ENCODE measurements around the gene TMEM39A.

The TMEM39A gene

DNA sequence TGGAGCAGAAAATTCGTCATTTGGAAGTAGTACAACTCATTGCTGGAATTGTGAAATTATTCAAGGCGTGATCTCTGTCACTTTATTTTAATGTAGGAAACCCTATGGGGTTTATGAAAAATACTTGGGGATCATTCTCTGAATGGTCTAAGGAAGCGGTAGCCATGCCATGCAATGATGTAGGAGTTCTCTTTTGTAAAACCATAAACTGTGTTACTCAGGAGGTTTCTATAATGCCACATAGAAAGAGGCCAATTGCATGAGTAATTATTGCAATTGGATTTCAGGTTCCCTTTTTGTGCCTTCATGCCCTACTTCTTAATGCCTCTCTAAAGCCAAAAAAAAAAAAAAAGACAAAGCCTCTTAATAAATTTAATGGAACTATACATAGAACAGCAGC lies 29.4 kb upstream of the TMEM39A start:
- no peak for DNase-seq (ENCODE audit: low read depth, low spot score)
- POLR2A ChIA-PET, result no interaction called here
- CTCF ChIA-PET, result no interaction called here
- TF ChIP-seq, protein P1, sequence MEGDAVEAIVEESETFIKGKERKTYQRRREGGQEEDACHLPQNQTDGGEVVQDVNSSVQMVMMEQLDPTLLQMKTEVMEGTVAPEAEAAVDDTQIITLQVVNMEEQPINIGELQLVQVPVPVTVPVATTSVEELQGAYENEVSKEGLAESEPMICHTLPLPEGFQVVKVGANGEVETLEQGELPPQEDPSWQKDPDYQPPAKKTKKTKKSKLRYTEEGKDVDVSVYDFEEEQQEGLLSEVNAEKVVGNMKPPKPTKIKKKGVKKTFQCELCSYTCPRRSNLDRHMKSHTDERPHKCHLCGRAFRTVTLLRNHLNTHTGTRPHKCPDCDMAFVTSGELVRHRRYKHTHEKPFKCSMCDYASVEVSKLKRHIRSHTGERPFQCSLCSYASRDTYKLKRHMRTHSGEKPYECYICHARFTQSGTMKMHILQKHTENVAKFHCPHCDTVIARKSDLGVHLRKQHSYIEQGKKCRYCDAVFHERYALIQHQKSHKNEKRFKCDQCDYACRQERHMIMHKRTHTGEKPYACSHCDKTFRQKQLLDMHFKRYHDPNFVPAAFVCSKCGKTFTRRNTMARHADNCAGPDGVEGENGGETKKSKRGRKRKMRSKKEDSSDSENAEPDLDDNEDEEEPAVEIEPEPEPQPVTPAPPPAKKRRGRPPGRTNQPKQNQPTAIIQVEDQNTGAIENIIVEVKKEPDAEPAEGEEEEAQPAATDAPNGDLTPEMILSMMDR (IDR thresholded peaks at IDR 0.05; ENCODE audit: insufficient read depth, low read length, missing control alignments), result no peak
- no peak overlapping the region for H3K4me3 ChIP-seq (ENCODE audit: low read depth, low read length)

DNA sequence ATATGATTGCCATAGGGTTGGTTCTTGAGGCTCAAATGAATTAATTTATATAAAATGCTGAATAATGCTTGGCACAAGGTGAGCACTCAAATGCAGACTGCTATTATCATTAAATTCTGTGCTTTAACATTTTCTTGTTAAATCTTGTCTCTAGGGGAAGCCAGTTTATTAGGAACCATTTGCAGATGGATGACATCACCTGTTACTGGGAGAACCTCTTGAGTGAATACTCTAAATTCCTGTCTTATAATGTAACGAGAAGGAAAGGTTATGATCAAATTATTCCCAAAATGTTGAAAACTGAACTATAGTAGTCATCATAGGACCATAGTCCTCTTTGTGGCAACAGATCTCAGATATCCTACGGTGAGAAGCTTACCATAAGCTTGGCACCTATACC lies 28.7 kb upstream of the TMEM39A start:
- DNase-seq (ENCODE audit: low read depth, low spot score), result no peak

GRCh38 chr3:119490153-119490552 lies 26.7 kb upstream of the TMEM39A start:
- CTCF ChIA-PET, result interaction anchor here (1.2 kb wide), 2 partner anchors 8 to 9 kb away, joined by 3 read pairs; no protein-coding TSS in a partner anchor
- TF ChIP-seq, protein P1 (IDR thresholded peaks at IDR 0.05; ENCODE audit: insufficient read depth, low read length, missing control alignments), result no peak
- DNase-seq (ENCODE audit: low read depth, low spot score), result no peak

More for the DNA sequence above, 28.7 kb upstream of the TMEM39A start:
- ChIA-PET POLR2A (no interaction called here), CTCF (no interaction called here)
- TF ChIP-seq, protein P1 (IDR thresholded peaks at IDR 0.05; ENCODE audit: insufficient read depth, low read length, missing control alignments), result no peak
- H3K4me3 ChIP-seq (ENCODE audit: low read depth, low read length), result no peak overlapping the region

DNA sequence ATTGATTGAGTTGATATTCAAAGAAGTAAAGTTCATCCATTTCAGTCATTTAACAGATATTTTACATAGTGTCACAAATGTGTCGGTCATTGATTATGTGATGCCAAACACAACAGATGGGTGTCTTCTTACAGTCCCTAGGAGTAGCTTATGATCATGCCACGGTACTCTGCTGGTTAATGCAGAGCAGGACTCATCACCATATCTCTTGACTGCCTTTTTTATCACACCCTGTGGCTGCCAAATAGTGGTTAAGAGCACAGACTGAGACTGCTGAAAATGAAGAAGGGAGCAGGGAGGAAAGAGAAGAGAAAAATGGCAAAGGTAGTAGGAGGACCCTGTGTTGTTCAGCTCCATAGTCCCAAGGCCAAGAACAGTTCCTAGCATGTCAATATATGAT lies 22.1 kb upstream of the TMEM39A start:
- TF ChIP-seq, protein P1 (IDR thresholded peaks at IDR 0.05; ENCODE audit: insufficient read depth, low read length, missing control alignments), result no peak
- DNase-seq (ENCODE audit: low read depth, low spot score), result no peak
- no peak overlapping the region for H3K4me3 ChIP-seq (ENCODE audit: low read depth, low read length)
- CTCF ChIA-PET, result interaction anchor here (1.1 to 1.4 kb wide), 2 partner anchors 22 to 196 kb away, joined by 3 to 9 read pairs; no protein-coding TSS in a partner anchor
- POLR2A ChIA-PET, result no interaction called here

More at GRCh38 chr3:119490153-119490552, 26.7 kb upstream of the TMEM39A start:
- no peak overlapping the region for H3K4me3 ChIP-seq (ENCODE audit: low read depth, low read length)
- POLR2A ChIA-PET, result no interaction called here

GRCh38 chr3:119483101-119483500 lies 19.7 kb upstream of the TMEM39A start:
- TF ChIP-seq, protein P1 (IDR thresholded peaks at IDR 0.05; ENCODE audit: insufficient read depth, low read length, missing control alignments), result no peak
- no peak overlapping the region for H3K4me3 ChIP-seq (ENCODE audit: low read depth, low read length)
- ChIA-PET CTCF (interaction anchor here (2.0 kb wide), 1 partner anchor 198 kb away, joined by 6 read pairs; no protein-coding TSS in a partner anchor), POLR2A (no interaction called here)
- no peak for DNase-seq (ENCODE audit: low read depth, low spot score)

DNA sequence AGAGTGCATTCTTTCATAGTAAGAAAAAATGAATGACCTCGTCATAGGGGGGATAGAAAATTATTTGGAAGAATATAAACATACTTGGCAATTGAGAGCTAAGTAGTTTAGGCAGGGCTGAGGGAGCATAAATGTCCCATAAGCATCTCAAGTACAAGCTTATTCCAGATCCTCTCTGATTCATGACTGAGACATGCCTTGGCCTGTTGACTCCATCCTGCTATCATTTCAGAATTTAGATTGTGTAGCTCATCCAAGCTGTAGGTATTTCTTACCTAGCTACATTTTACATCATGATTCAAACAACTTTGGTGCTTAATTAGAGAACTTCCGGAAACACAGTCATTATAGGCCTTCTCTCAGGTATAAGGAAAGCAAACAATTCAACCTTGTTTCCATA lies 17.7 kb upstream of the TMEM39A start:
- ChIA-PET CTCF (interaction anchor here (0.8 to 2.0 kb wide), 3 partner anchors 9 to 200 kb away, joined by 3 to 8 read pairs (median 6); no protein-coding TSS in a partner anchor), POLR2A (no interaction called here)
- no peak overlapping the region for H3K4me3 ChIP-seq (ENCODE audit: low read depth, low read length)

More for the DNA sequence above, 17.7 kb upstream of the TMEM39A start:
- DNase-seq (ENCODE audit: low read depth, low spot score), result peak; percentile 26
- TF ChIP-seq, protein P1 (IDR thresholded peaks at IDR 0.05; ENCODE audit: insufficient read depth, low read length, missing control alignments), result no peak
